SK-N-SH treated with all-trans-retinoic acid at 6 μM for 48 hours (cell line): ENCODE data around the gene NDUFA5.

Experiments used
- ATAC-seq: fragments of 200-7000 bp; cut with Tn5 transposase; 3 replicates; pipeline ENCODE4 v1.9.1; 2020; ENCODE audit warnings: mild to moderate bottlenecking, moderate library complexity
- ARNTL ChIP-seq: fragments of 450-650 bp; formaldehyde crosslinking; IDR thresholded peaks from 2 replicates; pipeline ENCODE4 v1.5.0; 2020; ENCODE audit warnings: low read depth, mild to moderate bottlenecking, moderate library complexity, borderline replicate concordance
- BACH2 ChIP-seq: fragments of 250-450 bp; sonication (Bioruptor Pico); IDR thresholded peaks from 2 replicates; pipeline ENCODE4 v1.9.0; 2021; ENCODE audit warnings: mild to moderate bottlenecking, borderline replicate concordance
- CSDC2 ChIP-seq: fragments of 250-450 bp; sonication (Bioruptor Pico); IDR thresholded peaks from 2 replicates; pipeline ENCODE4 v1.5.0; 2020; ENCODE audit warnings: mild to moderate bottlenecking, moderate library complexity
- CSRNP3 ChIP-seq: fragments of 250-450 bp; sonication (Bioruptor Pico); IDR thresholded peaks from 2 replicates; pipeline ENCODE4 v1.5.1; 2021; ENCODE audit warnings: mild to moderate bottlenecking, moderate library complexity
- ESRRG ChIP-seq: fragments of 250-450 bp; sonication (Bioruptor Pico); IDR thresholded peaks from 2 replicates; pipeline ENCODE4 v1.6.1; 2021; ENCODE audit warnings: mild to moderate bottlenecking
- GLIS3 ChIP-seq: fragments of 250-450 bp; sonication (Bioruptor Pico); IDR thresholded peaks from 2 replicates; pipeline ENCODE4 v1.5.0; 2020; ENCODE audit warnings: mild to moderate bottlenecking, moderate library complexity
- ISL1 ChIP-seq: fragments of 250-450 bp; sonication (Bioruptor Pico); IDR thresholded peaks from 2 replicates; pipeline ENCODE4 v2.1.2; 2022; ENCODE audit warnings: mild to moderate bottlenecking, moderate library complexity
- OSR1 ChIP-seq: fragments of 250-450 bp; sonication (Bioruptor Pico); IDR thresholded peaks from 2 replicates; pipeline ENCODE4 v1.8.0; 2022; ENCODE audit warnings: moderate library complexity, mild to moderate bottlenecking, inconsistent platforms
- POU6F1 ChIP-seq: fragments of 250-450 bp; sonication (Bioruptor Pico); IDR thresholded peaks from 2 replicates; pipeline ENCODE4 v1.8.0; 2021; ENCODE audit warnings: low read depth, mild to moderate bottlenecking, moderate library complexity, borderline replicate concordance
- PPARA ChIP-seq: fragments of 250-450 bp; sonication (Bioruptor Pico); IDR thresholded peaks from 2 replicates; pipeline ENCODE4 v1.5.0; 2020; ENCODE audit warnings: mild to moderate bottlenecking, borderline replicate concordance
- TCF4 ChIP-seq: fragments of 250-450 bp; sonication (Bioruptor Pico); IDR thresholded peaks from 2 replicates; pipeline ENCODE4 v1.8.0; 2021; ENCODE audit warnings: mild to moderate bottlenecking, moderate library complexity, borderline replicate concordance
- TSHZ2 ChIP-seq: fragments of 250-450 bp; sonication (Bioruptor Pico); IDR thresholded peaks from 2 replicates; pipeline ENCODE4 v1.5.0; 2020; ENCODE audit warnings: mild to moderate bottlenecking, moderate library complexity
- ZC3H10 ChIP-seq: fragments of 250-450 bp; sonication (Bioruptor Pico); IDR thresholded peaks from 2 replicates; pipeline ENCODE4 v1.5.1; 2021; ENCODE audit warnings: mild to moderate bottlenecking, moderate library complexity
- ZFP30 ChIP-seq: fragments of 450-650 bp; formaldehyde crosslinking; IDR thresholded peaks from 2 replicates; pipeline ENCODE4 v1.5.0; 2022; ENCODE audit warnings: mild to moderate bottlenecking, moderate library complexity
- ZNF70 ChIP-seq: fragments of 450-650 bp; formaldehyde crosslinking; IDR thresholded peaks from 2 replicates; pipeline ENCODE4 v1.5.0; 2020; ENCODE audit warnings: mild to moderate bottlenecking, moderate library complexity
- TF ChIP-seq, protein P1 (sequence below): fragments of 250-450 bp; sonication (Bioruptor Pico); IDR thresholded peaks from 2 replicates; pipeline ENCODE4 v1.8.0; 2020; ENCODE audit warnings: mild to moderate bottlenecking, moderate library complexity, borderline replicate concordance
- TF ChIP-seq, protein P2 (sequence below): fragments of 250-450 bp; sonication (Bioruptor Pico); IDR thresholded peaks from 2 replicates; pipeline ENCODE4 v1.5.1; 2020; ENCODE audit warnings: low read depth, mild to moderate bottlenecking, moderate library complexity

The NDUFA5 gene

GRCh38 chr7:123557398-123558288 is at the start of gene NDUFA5:
Gene NDUFA5, minus strand, starts transcription at chr7:123557818. Its CDS starts 23 bp downstream, at chr7:123557795.
- TF ChIP-seq PPARA (CRISPR knock-in tag) = no peak
- TF ChIP-seq BACH2 (CRISPR knock-in tag) = 0 out of 2 replicates have a peak, but pooled peaks have one; percentile 43

GRCh38 chr7:123604739-123605138 is 47.1 kb upstream of the NDUFA5 start:
- no peak for ATAC-seq
- TF ChIP-seq ZNF70 (CRISPR knock-in tag) = no peak
- TF ChIP-seq, protein P1, sequence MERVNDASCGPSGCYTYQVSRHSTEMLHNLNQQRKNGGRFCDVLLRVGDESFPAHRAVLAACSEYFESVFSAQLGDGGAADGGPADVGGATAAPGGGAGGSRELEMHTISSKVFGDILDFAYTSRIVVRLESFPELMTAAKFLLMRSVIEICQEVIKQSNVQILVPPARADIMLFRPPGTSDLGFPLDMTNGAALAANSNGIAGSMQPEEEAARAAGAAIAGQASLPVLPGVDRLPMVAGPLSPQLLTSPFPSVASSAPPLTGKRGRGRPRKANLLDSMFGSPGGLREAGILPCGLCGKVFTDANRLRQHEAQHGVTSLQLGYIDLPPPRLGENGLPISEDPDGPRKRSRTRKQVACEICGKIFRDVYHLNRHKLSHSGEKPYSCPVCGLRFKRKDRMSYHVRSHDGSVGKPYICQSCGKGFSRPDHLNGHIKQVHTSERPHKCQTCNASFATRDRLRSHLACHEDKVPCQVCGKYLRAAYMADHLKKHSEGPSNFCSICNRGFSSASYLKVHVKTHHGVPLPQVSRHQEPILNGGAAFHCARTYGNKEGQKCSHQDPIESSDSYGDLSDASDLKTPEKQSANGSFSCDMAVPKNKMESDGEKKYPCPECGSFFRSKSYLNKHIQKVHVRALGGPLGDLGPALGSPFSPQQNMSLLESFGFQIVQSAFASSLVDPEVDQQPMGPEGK (CRISPR knock-in tag) = no peak
- TF ChIP-seq PPARA (CRISPR knock-in tag) = no peak
- no peak for TF ChIP-seq CSRNP3 (CRISPR knock-in tag)
- TF ChIP-seq ESRRG (CRISPR knock-in tag) = no peak
- TF ChIP-seq ZC3H10 = no peak
- TF ChIP-seq GLIS3 (CRISPR knock-in tag) = no peak
- no peak for TF ChIP-seq CSDC2 (CRISPR knock-in tag)
- no peak for TF ChIP-seq TCF4 (CRISPR knock-in tag)
- TF ChIP-seq, protein P2, sequence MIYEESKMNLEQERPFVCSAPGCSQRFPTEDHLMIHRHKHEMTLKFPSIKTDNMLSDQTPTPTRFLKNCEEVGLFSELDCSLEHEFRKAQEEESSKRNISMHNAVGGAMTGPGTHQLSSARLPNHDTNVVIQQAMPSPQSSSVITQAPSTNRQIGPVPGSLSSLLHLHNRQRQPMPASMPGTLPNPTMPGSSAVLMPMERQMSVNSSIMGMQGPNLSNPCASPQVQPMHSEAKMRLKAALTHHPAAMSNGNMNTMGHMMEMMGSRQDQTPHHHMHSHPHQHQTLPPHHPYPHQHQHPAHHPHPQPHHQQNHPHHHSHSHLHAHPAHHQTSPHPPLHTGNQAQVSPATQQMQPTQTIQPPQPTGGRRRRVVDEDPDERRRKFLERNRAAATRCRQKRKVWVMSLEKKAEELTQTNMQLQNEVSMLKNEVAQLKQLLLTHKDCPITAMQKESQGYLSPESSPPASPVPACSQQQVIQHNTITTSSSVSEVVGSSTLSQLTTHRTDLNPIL (CRISPR knock-in tag) = no peak
- TF ChIP-seq ISL1 (CRISPR knock-in tag) = no peak; the same call in 1 of the 2 replicates
- no peak for TF ChIP-seq ZFP30
- TF ChIP-seq TSHZ2 (CRISPR knock-in tag) = no peak
- TF ChIP-seq POU6F1 = no peak
- no peak for TF ChIP-seq ARNTL (CRISPR knock-in tag)

More at GRCh38 chr7:123557398-123558288, at the start of gene NDUFA5:
- peak; percentile 98 for ATAC-seq

DNA sequence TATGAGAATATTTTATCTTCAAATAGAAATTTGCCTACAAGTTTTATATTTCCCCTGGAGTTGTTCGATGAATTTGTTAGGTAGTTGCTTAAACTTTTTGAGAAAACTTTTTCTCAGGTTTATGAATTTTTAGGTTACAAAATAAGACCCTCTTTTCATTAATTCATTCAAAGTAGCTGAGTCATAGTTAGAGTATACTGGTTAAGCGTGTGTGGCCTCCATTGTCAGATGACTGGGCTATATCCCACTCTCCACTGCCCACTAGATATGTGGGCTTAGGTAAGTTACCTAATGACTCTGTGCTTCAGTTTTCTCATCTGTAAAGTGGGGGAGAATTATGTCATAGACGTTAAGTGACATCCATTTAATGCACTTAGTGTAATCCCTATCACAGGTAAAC is 45.0 kb upstream of the NDUFA5 start:
- TF ChIP-seq POU6F1 (no peak), PPARA (CRISPR knock-in tag) (no peak), OSR1 (no peak), TSHZ2 (CRISPR knock-in tag) (no peak), ZFP30 (no peak)
- TF ChIP-seq, protein P2 (CRISPR knock-in tag) = no peak
- TF ChIP-seq, all 23 proteins: peak for 0
- no peak for ATAC-seq
